GM13977 (cell line): ENCODE data around the gene PRDM16.

ENCODE experiments used
- DNase-seq: peaks from one replicate; pipeline ENCODE4 v3.0.0; 2012; ENCODE audit warnings: low spot score
- in situ Hi-C: fragments of 300-500 bp; cut with MboI; formaldehyde crosslinking; loops from one replicate; pipeline ENCODE4 v1.12.0; 2022; ENCODE audit warnings: low sequenced_read_pairs, low pct_unique_long_range_greater_than_20kb, mixed read lengths, inconsistent platforms; ENCODE audit not compliant: unreplicated experiment
- TF ChIP-seq, protein P1 (sequence below): IDR thresholded peaks from 2 replicates; pipeline ENCODE4 v1.5.1; 2012; ENCODE audit warnings: mild to moderate bottlenecking, control low read depth; ENCODE audit not compliant: insufficient read depth; ENCODE audit errors: extremely low read depth, missing control alignments

PRDM16 gene

DNA sequence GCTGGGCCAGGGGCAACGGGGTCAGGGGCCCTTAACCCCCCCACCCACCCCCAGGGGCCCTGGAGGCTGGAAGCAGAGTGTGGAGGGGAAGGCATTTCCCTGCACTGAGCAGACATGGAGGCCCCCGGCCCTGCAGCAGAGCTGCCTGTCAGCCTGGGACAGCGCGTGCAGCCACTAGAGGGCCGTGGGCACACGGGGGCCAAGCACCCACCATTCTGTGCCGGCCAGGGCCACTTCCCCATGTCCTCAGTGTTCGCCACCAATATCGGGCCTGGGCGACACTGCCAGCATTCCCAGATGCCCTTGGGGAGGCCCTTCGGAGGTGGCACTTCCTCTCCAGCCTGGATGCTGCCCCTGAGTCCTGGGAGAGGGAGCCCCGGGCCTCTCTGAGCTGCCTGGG lies 362.3 kb downstream of the PRDM16 start:
- in situ Hi-C loops: no loop called here
- DNase-seq: no peak
- TF ChIP-seq, protein P1, sequence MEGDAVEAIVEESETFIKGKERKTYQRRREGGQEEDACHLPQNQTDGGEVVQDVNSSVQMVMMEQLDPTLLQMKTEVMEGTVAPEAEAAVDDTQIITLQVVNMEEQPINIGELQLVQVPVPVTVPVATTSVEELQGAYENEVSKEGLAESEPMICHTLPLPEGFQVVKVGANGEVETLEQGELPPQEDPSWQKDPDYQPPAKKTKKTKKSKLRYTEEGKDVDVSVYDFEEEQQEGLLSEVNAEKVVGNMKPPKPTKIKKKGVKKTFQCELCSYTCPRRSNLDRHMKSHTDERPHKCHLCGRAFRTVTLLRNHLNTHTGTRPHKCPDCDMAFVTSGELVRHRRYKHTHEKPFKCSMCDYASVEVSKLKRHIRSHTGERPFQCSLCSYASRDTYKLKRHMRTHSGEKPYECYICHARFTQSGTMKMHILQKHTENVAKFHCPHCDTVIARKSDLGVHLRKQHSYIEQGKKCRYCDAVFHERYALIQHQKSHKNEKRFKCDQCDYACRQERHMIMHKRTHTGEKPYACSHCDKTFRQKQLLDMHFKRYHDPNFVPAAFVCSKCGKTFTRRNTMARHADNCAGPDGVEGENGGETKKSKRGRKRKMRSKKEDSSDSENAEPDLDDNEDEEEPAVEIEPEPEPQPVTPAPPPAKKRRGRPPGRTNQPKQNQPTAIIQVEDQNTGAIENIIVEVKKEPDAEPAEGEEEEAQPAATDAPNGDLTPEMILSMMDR: peak; percentile 27

DNA sequence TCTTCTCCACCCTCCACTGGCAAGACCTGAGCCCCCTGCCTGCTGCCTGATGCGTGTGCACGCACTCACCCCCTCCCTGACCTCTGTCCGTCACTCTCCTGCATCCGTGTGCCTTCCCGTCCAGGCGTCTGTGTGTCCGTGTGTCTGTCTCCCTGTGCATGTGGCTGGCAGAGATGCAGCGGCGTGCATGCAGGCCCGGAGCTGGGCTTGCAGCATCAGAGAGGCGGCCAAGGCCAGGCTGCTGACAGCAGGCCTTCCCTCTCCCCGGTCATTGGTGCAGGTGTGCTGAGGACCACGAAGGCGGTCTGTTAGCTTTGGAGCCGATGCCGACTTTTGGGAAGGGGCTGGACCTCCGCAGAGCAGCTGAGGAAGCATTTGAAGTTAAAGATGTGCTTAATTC lies 362.7 kb downstream of the PRDM16 start:
- DNase-seq: no peak
- TF ChIP-seq, protein P1: no peak
- in situ Hi-C loops: no loop called here

DNA sequence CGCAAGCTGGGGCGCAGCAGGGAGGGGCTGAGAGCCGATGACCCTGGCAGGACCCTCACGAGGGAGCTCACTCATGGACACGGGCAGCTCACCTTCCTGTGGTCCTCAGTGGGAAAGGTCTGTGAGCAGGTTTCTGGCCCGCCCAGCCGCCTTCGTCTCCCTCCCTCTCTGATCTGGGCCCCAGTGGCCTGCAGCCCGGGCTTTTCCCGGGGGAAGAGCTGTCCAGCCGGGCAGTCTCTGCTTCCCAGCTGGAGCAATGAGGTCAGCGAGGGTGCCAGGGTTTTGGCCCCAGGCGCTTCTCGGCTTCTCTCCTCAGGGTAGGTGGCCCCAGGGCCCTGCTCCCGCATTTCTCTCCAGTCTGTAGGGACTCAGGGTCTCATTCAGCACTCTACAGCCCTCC lies 363.3 kb downstream of the PRDM16 start:
- in situ Hi-C loops: no loop called here
- TF ChIP-seq, protein P1: no peak
- no peak for DNase-seq

DNA sequence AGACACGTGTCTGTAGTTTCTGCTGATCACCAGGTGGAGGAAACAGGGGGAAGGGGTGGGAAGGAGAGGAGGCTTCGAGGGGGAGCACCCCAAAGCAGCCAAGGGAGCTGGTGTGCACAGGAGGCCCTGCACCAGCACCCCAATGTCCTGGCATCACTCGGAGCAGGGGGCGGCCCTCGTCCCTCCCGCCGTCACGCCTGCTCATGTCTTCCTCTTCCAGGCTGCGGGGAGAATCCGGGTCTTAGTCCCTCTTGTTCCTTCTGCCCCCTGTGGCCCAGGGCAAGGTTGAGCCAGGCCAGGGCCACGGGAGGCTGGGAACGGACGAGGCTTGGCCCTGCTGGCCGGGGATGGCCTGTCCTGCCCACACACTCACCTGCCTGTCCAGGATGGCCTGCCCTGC lies 364.1 kb downstream of the PRDM16 start:
- DNase-seq: no peak
- TF ChIP-seq, protein P1: no peak
- in situ Hi-C loops: no loop called here

DNA sequence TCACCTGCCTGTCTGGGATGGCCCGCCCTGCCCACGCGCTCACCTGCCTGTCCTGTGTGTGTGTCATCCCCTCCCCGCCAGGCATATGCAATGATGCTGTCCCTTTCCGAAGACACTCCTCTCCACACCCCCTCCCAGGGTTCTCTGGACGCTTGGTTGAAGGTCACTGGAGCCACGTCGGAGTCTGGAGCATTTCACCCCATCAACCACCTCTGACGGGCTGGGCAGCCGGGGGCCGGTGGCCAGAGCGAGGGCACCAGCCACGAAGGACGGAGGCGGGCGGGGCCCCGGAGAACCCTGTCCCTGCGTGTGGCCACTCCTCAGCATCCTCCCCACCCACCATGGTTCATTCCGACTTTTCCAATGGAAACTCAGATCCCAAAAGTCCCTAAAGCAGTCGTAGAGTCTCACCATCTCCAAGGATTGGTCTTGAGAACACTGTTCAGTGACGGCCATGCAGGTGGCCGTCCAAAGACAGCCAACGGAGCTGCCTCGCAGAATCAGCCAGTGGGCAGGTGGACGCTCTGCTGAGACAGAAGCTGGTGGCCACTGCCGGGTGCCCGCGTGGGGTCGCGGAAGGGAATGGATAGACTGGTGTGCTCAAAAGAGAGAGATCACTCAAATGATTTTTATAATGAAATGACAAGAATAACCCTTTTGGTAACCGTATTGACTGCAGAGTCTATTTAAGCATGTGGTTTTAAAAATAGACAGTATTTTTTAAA lies 364.8 kb downstream of the PRDM16 start:
- DNase-seq: no peak
- in situ Hi-C loops: no loop called here
- TF ChIP-seq, protein P1: no peak

DNA sequence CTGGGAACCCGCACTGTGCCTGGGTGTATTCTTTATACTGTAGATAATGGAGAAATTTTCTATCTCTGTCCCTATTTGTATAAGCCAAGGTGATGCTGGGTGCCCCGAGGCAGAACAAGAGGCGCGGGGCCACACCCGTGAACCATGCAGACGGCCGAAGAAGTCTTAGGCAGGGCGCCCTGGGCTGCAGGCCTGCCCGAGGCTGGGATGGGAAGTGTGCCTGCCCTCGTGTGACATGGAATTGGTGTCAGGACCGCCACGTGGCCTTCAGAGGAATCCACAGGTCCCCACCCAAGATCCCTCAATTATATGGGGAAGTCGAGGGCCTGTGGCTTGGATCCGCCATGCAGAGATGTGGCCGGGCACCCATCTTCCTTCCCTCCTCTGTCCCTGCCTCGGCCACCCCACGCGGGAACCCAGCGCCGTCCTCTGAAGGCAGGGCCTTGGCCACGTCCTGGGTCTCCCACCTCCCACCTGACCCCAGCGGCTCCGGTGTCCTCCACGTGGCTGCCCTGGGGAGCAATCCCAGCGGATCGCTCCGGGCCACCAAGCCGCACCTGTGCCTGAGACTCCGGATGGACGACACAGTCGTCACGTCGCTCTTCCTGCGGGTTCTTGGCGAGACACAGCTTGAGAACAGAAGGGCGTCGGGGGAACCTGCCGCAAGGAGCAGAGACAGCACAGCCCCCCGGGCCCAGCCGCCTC lies 365.6 kb downstream of the PRDM16 start:
- TF ChIP-seq, protein P1: no peak
- in situ Hi-C loops: no loop called here
- DNase-seq: no peak
